Hindlimb muscle (tissue), 1 donor: ENCODE data around the gene SLC35E4. TPM values are rescaled to one million over a fixed set of nuclear protein-coding genes. Genes with fewer than 3 reads are reported as not detected.

Source experiments
- DNase-seq: peaks from one replicate; pipeline ENCODE4 v3.0.0-alpha.2; 2013
- polyA plus RNA-seq: library from polyadenylated mRNA; unstranded; fragments of 120-200 nt; gene quantifications from one replicate; pipeline ENCODE4 v1.2.1, GENCODE V29; 2013; ENCODE audit not compliant: insufficient read length

The SLC35E4 gene
- polyA plus RNA-seq, 1 donor = 3.1 TPM

- DNase-seq = peak; percentile 6
These were observed 59.2 kb downstream of the SLC35E4 start, which contains the start of gene OSBP2 for GRCh38 chr22:30694640-30695350. OSBP2 (plus strand) TSS chr22:30694874; CDS start chr22:30694910, 36 bp downstream.

GRCh38 chr22:30695351-30695851, 59.8 kb downstream of the SLC35E4 start:
- no peak for DNase-seq

- no peak for DNase-seq
These were observed 60.5 kb downstream of the SLC35E4 start for GRCh38 chr22:30695871-30696655.

Other genes starting within 250 kb of the SLC35E4 start
- gene RNF215, start 248.4 kb upstream of the SLC35E4 start, polyA plus RNA-seq = 11.5 TPM
- gene SEC14L2, start 238.8 kb upstream of the SLC35E4 start, polyA plus RNA-seq = 2.0 TPM
- gene MTFP1, start 210.0 kb upstream of the SLC35E4 start, polyA plus RNA-seq = 6.9 TPM
- not detected for gene SEC14L3, start 163.8 kb upstream of the SLC35E4 start, polyA plus RNA-seq
- 0.45 TPM for gene SEC14L4, start 130.1 kb upstream of the SLC35E4 start, polyA plus RNA-seq
- 0.19 TPM for gene SEC14L6, start 89.0 kb upstream of the SLC35E4 start, polyA plus RNA-seq
- gene GAL3ST1, start 61.1 kb upstream of the SLC35E4 start, polyA plus RNA-seq = 6.5 TPM
- 51.6 TPM for gene PES1, start 43.9 kb upstream of the SLC35E4 start, polyA plus RNA-seq
- gene TCN2, start 28.6 kb upstream of the SLC35E4 start, polyA plus RNA-seq = 7.0 TPM
- gene DUSP18, start 32.1 kb downstream of the SLC35E4 start, polyA plus RNA-seq = 4.3 TPM
- gene OSBP2, start 59.1 kb downstream of the SLC35E4 start, polyA plus RNA-seq = 4.4 TPM